ENCODE results near the gene SSRP1. TPM values are rescaled to one million over a fixed set of nuclear protein-coding genes. Genes with fewer than 3 reads are reported as not detected.

The SSRP1 gene
- total and polyA plus RNA-seq, 2 experiments from 2014 or later: 205 to 216 TPM

DNA sequence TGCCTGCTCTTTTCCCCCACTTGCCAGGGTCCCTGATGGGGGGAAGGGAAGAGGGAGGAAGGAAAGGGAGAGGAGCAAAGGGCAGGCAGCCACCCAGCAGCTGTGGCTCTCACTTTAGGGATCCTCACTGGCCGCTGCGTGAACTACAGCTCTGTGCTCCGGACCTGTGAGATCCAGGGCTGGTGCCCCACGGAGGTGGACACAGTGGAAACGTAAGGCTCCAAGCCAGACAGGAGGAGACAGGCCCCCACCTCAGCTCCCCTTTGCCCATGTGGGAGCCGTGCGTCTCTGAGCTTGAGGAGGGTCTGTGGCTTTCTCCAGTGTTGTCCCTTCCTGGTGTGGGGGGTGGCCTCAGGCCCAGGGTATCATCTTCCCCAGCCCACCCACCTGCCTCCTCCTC, 12.4 kb upstream of the SSRP1 start:
- Mint-ChIP-seq H3K4me1 (peaks cover 33% of the 10 kb centered on the region), H3K9me3 (peaks cover 6% of the 10 kb centered on the region), H3K27me3 (ENCODE audit: insufficient read depth, low read depth, poor library complexity) (peaks cover 24% of the 10 kb centered on the region), H3K36me3 (ENCODE audit: low read depth) (no peaks in the 10 kb centered on the region; the same call in 2 of the 3 replicates), H3K27ac (no peak overlapping the region), H3K4me3 (no peak overlapping the region)
- Histone ChIP-seq H3F3A (replicated peaks; ENCODE audit: low read depth) (0 out of 2 replicates have a peak, but pooled peaks cover 6% of the 10 kb centered on the region), H3K4me2 (no peak overlapping the region), H3K9me2 (ENCODE audit: insufficient read depth) (no peaks in the 10 kb centered on the region), H3K79me2 (replicated peaks; ENCODE audit: insufficient read depth) (no peaks in the 10 kb centered on the region), H3K4me1 (ENCODE audit: insufficient read depth) (peaks cover 22% of the 10 kb centered on the region), H3K4me3 (no peak overlapping the region), H3K27ac (ENCODE audit: low read depth) (no peak overlapping the region), H3K36me3 (ENCODE audit: insufficient read depth) (no peaks in the 10 kb centered on the region), H4K20me1 (replicated peaks; ENCODE audit: insufficient read depth) (no peaks in the 10 kb centered on the region), H3K27me3 (ENCODE audit: insufficient read depth) (peaks cover 4% of the 10 kb centered on the region; the same call in 1 of the 2 replicates), H2AFZ (no peak overlapping the region)
- no peak for TF ChIP-seq JUNB (IDR thresholded peaks at IDR 0.05; ENCODE audit: unreplicated experiment)
- TF ChIP-seq EZH2 (IDR thresholded peaks at IDR 0.05; ENCODE audit: low read depth, unreplicated experiment): no peak
- no peak for TF ChIP-seq ZNF114 (CRISPR knock-in tag; IDR thresholded peaks at IDR 0.05)
- TF ChIP-seq EZH2phosphoT487 (IDR thresholded peaks at IDR 0.05; ENCODE audit: unreplicated experiment): no peak
- TF ChIP-seq, protein P1, sequence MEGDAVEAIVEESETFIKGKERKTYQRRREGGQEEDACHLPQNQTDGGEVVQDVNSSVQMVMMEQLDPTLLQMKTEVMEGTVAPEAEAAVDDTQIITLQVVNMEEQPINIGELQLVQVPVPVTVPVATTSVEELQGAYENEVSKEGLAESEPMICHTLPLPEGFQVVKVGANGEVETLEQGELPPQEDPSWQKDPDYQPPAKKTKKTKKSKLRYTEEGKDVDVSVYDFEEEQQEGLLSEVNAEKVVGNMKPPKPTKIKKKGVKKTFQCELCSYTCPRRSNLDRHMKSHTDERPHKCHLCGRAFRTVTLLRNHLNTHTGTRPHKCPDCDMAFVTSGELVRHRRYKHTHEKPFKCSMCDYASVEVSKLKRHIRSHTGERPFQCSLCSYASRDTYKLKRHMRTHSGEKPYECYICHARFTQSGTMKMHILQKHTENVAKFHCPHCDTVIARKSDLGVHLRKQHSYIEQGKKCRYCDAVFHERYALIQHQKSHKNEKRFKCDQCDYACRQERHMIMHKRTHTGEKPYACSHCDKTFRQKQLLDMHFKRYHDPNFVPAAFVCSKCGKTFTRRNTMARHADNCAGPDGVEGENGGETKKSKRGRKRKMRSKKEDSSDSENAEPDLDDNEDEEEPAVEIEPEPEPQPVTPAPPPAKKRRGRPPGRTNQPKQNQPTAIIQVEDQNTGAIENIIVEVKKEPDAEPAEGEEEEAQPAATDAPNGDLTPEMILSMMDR (conservative IDR thresholded peaks at IDR 0.05; ENCODE audit: low read depth in 2 of 2): no peak
- TF ChIP-seq CREB1 (CRISPR knock-in tag; IDR thresholded peaks at IDR 0.05; ENCODE audit: low read depth): no peak
- TF ChIP-seq, protein P2, sequence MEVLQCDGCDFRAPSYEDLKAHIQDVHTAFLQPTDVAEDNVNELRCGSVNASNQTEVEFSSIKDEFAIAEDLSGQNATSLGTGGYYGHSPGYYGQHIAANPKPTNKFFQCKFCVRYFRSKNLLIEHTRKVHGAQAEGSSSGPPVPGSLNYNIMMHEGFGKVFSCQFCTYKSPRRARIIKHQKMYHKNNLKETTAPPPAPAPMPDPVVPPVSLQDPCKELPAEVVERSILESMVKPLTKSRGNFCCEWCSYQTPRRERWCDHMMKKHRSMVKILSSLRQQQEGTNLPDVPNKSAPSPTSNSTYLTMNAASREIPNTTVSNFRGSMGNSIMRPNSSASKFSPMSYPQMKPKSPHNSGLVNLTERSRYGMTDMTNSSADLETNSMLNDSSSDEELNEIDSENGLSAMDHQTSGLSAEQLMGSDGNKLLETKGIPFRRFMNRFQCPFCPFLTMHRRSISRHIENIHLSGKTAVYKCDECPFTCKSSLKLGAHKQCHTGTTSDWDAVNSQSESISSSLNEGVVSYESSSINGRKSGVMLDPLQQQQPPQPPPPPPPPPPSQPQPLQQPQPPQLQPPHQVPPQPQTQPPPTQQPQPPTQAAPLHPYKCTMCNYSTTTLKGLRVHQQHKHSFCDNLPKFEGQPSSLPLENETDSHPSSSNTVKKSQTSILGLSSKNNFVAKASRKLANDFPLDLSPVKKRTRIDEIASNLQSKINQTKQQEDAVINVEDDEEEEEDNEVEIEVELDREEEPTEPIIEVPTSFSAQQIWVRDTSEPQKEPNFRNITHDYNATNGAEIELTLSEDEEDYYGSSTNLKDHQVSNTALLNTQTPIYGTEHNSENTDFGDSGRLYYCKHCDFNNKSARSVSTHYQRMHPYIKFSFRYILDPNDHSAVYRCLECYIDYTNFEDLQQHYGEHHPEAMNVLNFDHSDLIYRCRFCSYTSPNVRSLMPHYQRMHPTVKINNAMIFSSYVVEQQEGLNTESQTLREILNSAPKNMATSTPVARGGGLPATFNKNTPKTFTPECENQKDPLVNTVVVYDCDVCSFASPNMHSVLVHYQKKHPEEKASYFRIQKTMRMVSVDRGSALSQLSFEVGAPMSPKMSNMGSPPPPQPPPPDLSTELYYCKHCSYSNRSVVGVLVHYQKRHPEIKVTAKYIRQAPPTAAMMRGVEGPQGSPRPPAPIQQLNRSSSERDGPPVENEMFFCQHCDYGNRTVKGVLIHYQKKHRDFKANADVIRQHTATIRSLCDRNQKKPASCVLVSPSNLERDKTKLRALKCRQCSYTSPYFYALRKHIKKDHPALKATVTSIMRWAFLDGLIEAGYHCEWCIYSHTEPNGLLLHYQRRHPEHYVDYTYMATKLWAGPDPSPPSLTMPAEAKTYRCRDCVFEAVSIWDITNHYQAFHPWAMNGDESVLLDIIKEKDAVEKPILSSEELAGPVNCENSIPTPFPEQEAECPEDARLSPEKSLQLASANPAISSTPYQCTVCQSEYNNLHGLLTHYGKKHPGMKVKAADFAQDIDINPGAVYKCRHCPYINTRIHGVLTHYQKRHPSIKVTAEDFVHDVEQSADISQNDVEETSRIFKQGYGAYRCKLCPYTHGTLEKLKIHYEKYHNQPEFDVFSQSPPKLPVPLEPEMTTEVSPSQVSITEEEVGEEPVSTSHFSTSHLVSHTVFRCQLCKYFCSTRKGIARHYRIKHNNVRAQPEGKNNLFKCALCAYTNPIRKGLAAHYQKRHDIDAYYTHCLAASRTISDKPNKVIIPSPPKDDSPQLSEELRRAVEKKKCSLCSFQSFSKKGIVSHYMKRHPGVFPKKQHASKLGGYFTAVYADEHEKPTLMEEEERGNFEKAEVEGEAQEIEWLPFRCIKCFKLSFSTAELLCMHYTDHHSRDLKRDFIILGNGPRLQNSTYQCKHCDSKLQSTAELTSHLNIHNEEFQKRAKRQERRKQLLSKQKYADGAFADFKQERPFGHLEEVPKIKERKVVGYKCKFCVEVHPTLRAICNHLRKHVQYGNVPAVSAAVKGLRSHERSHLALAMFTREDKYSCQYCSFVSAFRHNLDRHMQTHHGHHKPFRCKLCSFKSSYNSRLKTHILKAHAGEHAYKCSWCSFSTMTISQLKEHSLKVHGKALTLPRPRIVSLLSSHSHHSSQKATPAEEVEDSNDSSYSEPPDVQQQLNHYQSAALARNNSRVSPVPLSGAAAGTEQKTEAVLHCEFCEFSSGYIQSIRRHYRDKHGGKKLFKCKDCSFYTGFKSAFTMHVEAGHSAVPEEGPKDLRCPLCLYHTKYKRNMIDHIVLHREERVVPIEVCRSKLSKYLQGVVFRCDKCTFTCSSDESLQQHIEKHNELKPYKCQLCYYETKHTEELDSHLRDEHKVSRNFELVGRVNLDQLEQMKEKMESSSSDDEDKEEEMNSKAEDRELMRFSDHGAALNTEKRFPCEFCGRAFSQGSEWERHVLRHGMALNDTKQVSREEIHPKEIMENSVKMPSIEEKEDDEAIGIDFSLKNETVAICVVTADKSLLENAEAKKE (CRISPR knock-in tag; IDR thresholded peaks at IDR 0.05): no peak
- TF ChIP-seq, protein P3, sequence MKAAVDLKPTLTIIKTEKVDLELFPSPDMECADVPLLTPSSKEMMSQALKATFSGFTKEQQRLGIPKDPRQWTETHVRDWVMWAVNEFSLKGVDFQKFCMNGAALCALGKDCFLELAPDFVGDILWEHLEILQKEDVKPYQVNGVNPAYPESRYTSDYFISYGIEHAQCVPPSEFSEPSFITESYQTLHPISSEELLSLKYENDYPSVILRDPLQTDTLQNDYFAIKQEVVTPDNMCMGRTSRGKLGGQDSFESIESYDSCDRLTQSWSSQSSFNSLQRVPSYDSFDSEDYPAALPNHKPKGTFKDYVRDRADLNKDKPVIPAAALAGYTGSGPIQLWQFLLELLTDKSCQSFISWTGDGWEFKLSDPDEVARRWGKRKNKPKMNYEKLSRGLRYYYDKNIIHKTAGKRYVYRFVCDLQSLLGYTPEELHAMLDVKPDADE (IDR thresholded peaks at IDR 0.05): no peak
- TF ChIP-seq REST (IDR thresholded peaks at IDR 0.05; ENCODE audit: unreplicated experiment): no peak
- TF ChIP-seq STAT1 (IDR thresholded peaks at IDR 0.05; ENCODE audit: unreplicated experiment): no peak
- TF ChIP-seq ZNF331 (CRISPR knock-in tag; IDR thresholded peaks at IDR 0.05; ENCODE audit: low read depth): no peak
- TF ChIP-seq NANOG (IDR thresholded peaks at IDR 0.05; ENCODE audit: borderline replicate concordance): no peak
- no peak for TF ChIP-seq POLR2AphosphoS5 (IDR thresholded peaks at IDR 0.05; ENCODE audit: low read depth)
- ATAC-seq (no peak), DNase-seq (ENCODE audit: low spot score) (no peak)
